Thyroid gland (tissue), 4 donors: Measurements from ENCODE around the gene SEMA3D. TPM values are rescaled to one million over a fixed set of nuclear protein-coding genes. Genes with fewer than 3 reads are reported as not detected.

ENCODE experiments used
- DNase-seq, 2 donors: peaks; one replicate each; pipeline ENCODE4 v3.0.0-alpha.2; 2019
- H3K27ac ChIP-seq, 3 donors: fragments of 200-600 bp; sonication (generic); 1 replicate in 2 of 3; 2 replicates in 1 of 3; pipeline ENCODE4 v1.5.1; 2016 to 2019; ENCODE audit warnings: mild to moderate bottlenecking in 1 of 3, moderate library complexity in 1 of 3
- H3K27me3 ChIP-seq: fragments of 200-600 bp; sonication (generic); one replicate; pipeline ENCODE4 v1.5.1; 2019
- H3K36me3 ChIP-seq, 2 donors: fragments of 200-600 bp; sonication (generic); one replicate each; pipeline ENCODE4 v1.5.1; 2016 to 2019
- H3K4me1 ChIP-seq, 2 donors: fragments of 200-600 bp; sonication (generic); one replicate each; pipeline ENCODE4 v1.5.1; 2017 to 2019
- H3K4me3 ChIP-seq, 3 donors: fragments of 200-600 bp; sonication (generic); replicated peaks in 1 of 3; 1 replicate in 2 of 3; 2 replicates in 1 of 3; pipeline ENCODE4 v1.5.1; 2016; ENCODE audit warnings: mild to moderate bottlenecking in 1 of 3
- H3K9me3 ChIP-seq: fragments of 200-600 bp; sonication (generic); one replicate; pipeline ENCODE4 v1.5.1; 2017
- POLR2A ChIP-seq, 2 donors: fragments of 450-650 bp; IDR thresholded peaks; one replicate each; pipeline ENCODE4 v1.6.1; 2017; ENCODE audit warnings: antibody characterized with exemption in 2 of 2, mild to moderate bottlenecking in 2 of 2, moderate library complexity in 1 of 2
- WGBS, 2 donors: methylation state at CpG; one replicate each; pipeline ENCODE4 v1.1.5; 2017; 5-methylcytosine and 5-hydroxymethylcytosine counted together
- intact Hi-C: fragments of 100-400 bp; cut with DNase I; formaldehyde crosslinking; loops from one replicate; pipeline ENCODE4 v1.15.1; 2023
- total RNA-seq, 4 donors: library from RNA; depleted of rRNA; stranded (reverse); fragments of >200 nt; gene quantifications; one replicate each; pipeline ENCODE4 v1.2.3, GENCODE V29; 2016
- TF ChIP-seq, protein P1 (sequence below), 6 experiments: fragments of 200-600 bp in 3 of 6; fragments of 450-650 bp in 3 of 6; sonication (generic) in 3 of 6; IDR thresholded peaks; one replicate each; pipeline ENCODE4 v1.5.1; 2016 to 2019; ENCODE audit warnings: antibody characterized with exemption in 6 of 6, mild to moderate bottlenecking in 2 of 6, inconsistent platforms in 1 of 6, moderate library complexity in 1 of 6

The SEMA3D gene
- total RNA-seq, 4 donors from 2014 or later, result 65.8 to 131 (median 91.8) TPM

GRCh38 chr7:85060696-85061095, 126.2 kb downstream of the SEMA3D start:
- no peak for TF ChIP-seq POLR2A (IDR thresholded peaks at IDR 0.05)
- TF ChIP-seq, protein P1, sequence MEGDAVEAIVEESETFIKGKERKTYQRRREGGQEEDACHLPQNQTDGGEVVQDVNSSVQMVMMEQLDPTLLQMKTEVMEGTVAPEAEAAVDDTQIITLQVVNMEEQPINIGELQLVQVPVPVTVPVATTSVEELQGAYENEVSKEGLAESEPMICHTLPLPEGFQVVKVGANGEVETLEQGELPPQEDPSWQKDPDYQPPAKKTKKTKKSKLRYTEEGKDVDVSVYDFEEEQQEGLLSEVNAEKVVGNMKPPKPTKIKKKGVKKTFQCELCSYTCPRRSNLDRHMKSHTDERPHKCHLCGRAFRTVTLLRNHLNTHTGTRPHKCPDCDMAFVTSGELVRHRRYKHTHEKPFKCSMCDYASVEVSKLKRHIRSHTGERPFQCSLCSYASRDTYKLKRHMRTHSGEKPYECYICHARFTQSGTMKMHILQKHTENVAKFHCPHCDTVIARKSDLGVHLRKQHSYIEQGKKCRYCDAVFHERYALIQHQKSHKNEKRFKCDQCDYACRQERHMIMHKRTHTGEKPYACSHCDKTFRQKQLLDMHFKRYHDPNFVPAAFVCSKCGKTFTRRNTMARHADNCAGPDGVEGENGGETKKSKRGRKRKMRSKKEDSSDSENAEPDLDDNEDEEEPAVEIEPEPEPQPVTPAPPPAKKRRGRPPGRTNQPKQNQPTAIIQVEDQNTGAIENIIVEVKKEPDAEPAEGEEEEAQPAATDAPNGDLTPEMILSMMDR (IDR thresholded peaks at IDR 0.05), result no peak

DNA sequence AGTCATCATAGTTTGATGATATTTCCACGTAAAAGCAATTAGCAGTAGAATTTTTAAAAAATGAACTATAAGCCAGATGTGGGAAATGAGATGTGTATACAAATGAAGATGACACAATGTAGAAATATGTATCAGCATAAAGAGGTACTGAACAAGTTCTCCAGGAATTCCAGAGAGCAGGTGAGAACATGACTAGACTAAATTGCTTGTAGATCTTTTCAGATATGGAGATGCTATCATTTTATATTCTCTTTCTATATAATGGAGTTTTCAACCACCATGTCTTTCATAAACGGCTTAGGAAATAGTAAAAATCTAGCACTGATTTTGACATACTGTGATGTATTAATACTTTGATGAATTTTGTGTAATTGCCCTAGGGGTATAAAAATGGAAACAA, 130.9 kb downstream of the SEMA3D start:
- TF ChIP-seq, protein P1 (IDR thresholded peaks at IDR 0.05), result no peak
- intact Hi-C loops, result no loop called here

More at GRCh38 chr7:85060696-85061095, 126.2 kb downstream of the SEMA3D start:
- DNase-seq, result no peak
- H3K4me3 ChIP-seq, result no peak overlapping the region
- H3K27ac ChIP-seq, result peak overlapping the region in 1 of 3 donors; percentile 53
- H3K4me1 ChIP-seq, result peaks cover 30 to 47% of the 10 kb centered on the region in 2 donors
- no peaks in the 10 kb centered on the region for H3K36me3 ChIP-seq
- H3K9me3 ChIP-seq, result no peaks in the 10 kb centered on the region
- WGBS, 2 donors, result 95 to 96% methylated on average over 2 of the region's 2 CpGs
- intact Hi-C loops, result no loop called here
- H3K27me3 ChIP-seq, result no peaks in the 10 kb centered on the region

GRCh38 chr7:85055196-85055595, 131.7 kb downstream of the SEMA3D start:
- no peak for DNase-seq
- H3K4me3 ChIP-seq, result no peak overlapping the region
- WGBS, 2 donors, result 90% methylated on average over 2 of the region's 2 CpGs
- intact Hi-C loops, result no loop called here
- peaks cover 26 to 30% of the 10 kb centered on the region in 2 donors for H3K4me1 ChIP-seq
- no peaks in the 10 kb centered on the region for H3K27me3 ChIP-seq
- peak overlapping the region; percentile 44 to 72 (median 69) for H3K27ac ChIP-seq
- H3K36me3 ChIP-seq, result no peaks in the 10 kb centered on the region
- TF ChIP-seq, protein P1 (IDR thresholded peaks at IDR 0.05), result no peak
- no peak for TF ChIP-seq POLR2A (IDR thresholded peaks at IDR 0.05)
- H3K9me3 ChIP-seq, result no peaks in the 10 kb centered on the region

More for the DNA sequence above, 130.9 kb downstream of the SEMA3D start:
- Histone ChIP-seq H3K36me3 (no peaks in the 10 kb centered on the region), H3K27me3 (no peaks in the 10 kb centered on the region), H3K27ac (peak overlapping the region in 1 of 3 donors; percentile 31), H3K4me3 (no peak overlapping the region), H3K4me1 (peaks cover 26 to 35% of the 10 kb centered on the region in 2 donors), H3K9me3 (no peaks in the 10 kb centered on the region)
- WGBS, 2 donors, result 95 to 96% methylated on average over 2 of the region's 2 CpGs
- DNase-seq, result no peak

DNA sequence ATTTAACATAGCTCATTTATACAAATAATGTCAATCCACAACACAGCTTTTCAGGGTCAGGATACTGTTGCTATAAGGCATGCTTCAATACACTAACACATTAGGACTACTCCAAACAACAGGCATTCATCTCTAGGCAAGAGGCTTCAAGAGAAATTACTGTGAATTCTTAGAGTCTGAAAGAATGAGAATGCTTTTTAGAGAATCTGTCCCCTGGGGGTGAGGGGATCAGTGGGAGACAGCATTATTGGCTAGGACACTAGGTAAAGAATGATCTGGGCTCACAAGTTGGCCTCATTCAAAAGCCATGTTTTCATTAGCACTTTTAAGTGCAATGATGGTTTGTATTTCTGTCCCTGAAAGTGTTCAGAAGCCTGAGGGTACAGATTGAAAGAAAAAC, 132.6 kb downstream of the SEMA3D start:
- peak overlapping the region; percentile 44 to 72 (median 69) for H3K27ac ChIP-seq
- H3K36me3 ChIP-seq, result no peaks in the 10 kb centered on the region
- peak; percentile 49 to 64 for DNase-seq
- no peaks in the 10 kb centered on the region for H3K9me3 ChIP-seq
- intact Hi-C loops, result no loop called here
- TF ChIP-seq, protein P1 (IDR thresholded peaks at IDR 0.05), result no peak
- TF ChIP-seq POLR2A (IDR thresholded peaks at IDR 0.05), result no peak
- H3K4me1 ChIP-seq, result peaks cover 30 to 31% of the 10 kb centered on the region in 2 donors
- H3K4me3 ChIP-seq, result no peak overlapping the region
- H3K27me3 ChIP-seq, result no peaks in the 10 kb centered on the region

DNA sequence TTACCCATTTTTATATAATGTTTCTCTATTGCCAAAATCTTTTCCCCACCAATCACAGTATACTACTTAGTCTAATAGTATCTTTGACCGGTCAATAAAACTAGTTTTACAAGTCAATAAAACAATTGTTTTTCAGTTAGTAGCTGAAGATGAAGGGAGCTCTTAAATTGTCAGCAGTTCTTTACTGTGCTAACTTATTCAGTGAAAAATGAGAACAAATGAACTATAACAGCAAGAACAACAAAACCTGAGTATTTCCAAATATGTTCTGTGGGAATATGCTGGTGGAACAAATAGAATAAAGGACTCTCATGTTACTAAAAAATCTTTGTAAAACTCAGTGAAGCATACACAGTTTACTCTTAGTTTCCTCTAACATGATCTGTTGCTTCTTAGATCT, 134.0 kb downstream of the SEMA3D start:
- no peaks in the 10 kb centered on the region for H3K27me3 ChIP-seq
- TF ChIP-seq POLR2A (IDR thresholded peaks at IDR 0.05), result no peak
- TF ChIP-seq, protein P1 (IDR thresholded peaks at IDR 0.05), result no peak
- intact Hi-C loops, result no loop called here
- WGBS, 2 donors, result 47 to 57% methylated on average over 1 of the region's 1 CpG
- H3K4me1 ChIP-seq, result peaks cover 30 to 36% of the 10 kb centered on the region in 2 donors
- no peaks in the 10 kb centered on the region for H3K9me3 ChIP-seq
- H3K4me3 ChIP-seq, result no peak overlapping the region
- H3K36me3 ChIP-seq, result no peaks in the 10 kb centered on the region
- H3K27ac ChIP-seq, result peak overlapping the region; percentile 63 to 81 (median 69)
- DNase-seq, result no peak
